SW 1271 (cell line): ENCODE data around the gene PRAMEF5.
"Not testable (repeated sequence)": the region's sequence is repeated elsewhere in the genome, so short reads cannot be mapped to it uniquely, and the experiment has no call there.

Experiments
- DNase-seq, 2 experiments: peaks; one replicate each; lab custom pipeline; 2025; lab: John Stamatoyannopoulos, UW

The PRAMEF5 gene

GRCh38 chr1:13277016-13277415 is 23.0 kb downstream of the PRAMEF5 start:
- DNase-seq: not testable (repeated sequence)

- DNase-seq: not testable (repeated sequence)
These were observed 25.6 kb downstream of the PRAMEF5 start for GRCh38 chr1:13279617-13280016.

DNA sequence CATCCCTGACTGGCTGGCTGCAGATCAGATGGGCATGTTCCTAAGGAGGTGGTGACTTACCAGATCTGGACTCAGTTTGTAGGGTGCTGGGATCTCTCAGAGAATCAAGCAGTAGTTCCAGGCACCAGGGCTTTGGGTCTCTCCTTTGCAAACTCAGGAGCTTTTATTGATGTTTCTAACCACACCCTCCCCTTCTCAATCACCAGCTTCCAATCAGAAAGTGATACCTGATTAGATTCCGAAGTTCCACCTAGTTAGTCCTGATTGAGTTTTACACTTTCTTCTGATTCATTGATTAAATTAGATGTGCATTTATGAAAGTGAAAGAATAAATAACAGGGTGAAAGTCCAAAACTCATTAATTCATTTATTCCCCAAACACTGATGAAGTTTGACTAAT is 31.0 kb downstream of the PRAMEF5 start, which contains the start of gene PRAMEF8:
PRAMEF8 (minus strand) TSS at position 101 of the 400 bp plus-strand sequence. CDS start 1,046 bp downstream, outside the sequence.
- not testable (repeated sequence) for DNase-seq

DNA sequence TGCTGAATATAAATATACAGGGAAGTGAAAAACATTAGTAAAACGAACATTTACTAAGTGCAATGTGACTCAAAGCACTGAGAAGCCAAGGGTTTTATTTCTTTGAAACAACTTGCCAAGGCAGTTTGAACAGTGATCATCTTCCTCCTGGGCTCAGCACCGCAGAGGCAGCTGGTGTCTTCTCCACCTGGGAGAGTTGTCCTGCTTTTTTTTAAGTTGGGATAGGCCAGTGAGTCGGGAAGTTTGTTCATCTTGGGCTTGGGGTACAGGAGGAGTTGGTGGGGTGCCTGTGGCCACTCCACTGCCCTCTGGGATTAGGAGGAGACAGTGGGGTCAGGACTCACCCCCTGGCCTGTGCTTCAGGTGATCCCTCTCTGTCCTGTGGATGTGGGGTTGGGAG is 35.0 kb downstream of the PRAMEF5 start:
- DNase-seq: not testable (repeated sequence)

DNA sequence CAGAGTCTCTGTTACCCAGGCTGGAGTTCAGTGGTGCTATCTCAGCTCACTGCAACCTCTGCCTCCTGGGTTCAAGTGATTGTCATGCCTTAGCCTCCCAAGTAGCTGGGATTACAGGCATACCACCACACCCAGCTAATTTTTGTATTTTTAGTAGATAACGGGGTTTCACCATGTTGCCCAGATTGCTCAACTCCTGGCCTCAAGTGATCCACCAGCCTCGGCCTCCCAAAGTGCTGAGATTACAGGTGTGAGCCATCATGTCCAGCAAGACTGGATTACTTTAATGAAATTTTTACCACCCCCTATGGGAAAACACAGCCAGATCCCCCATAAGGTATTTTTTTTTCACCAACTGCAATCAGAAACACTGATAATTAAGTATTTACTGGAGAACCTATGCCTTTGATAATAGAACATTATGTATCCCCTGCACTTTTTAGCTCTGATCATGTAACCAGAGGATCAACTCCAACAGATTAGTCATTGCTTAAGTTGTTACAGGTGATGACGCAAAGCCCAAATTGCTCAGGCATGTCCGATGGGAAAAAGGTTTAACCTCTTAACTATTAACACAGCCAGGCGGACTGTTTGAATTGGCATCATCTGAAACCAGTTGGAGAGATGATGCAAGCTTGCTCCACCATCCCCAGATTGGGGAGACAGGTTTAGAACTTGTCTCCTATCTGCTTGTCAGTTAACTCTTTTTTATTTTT is 43.4 kb downstream of the PRAMEF5 start:
- not testable (repeated sequence) for DNase-seq

GRCh38 chr1:13298699-13299098 is 44.7 kb downstream of the PRAMEF5 start:
- not testable (repeated sequence) for DNase-seq

DNA sequence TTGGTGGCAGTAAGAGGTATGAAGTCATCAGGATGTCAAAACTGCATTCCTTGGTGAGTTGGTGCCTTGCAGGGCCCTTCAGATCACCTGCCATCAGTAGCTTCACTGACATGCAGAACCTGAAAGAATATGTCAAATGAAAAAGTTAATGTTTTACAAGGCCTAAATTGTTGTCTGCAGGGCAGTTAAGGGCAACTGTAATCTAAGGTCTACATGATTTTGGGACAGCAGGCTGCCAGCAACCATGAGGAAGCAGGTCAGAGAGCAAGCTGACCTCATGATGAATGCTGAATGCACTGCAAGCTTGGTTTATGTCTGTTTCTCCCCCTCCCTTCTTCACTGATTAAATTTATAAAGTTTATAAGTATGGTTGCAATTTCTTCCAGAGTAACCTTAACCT is 48.2 kb downstream of the PRAMEF5 start:
- DNase-seq: not testable (repeated sequence)

DNA sequence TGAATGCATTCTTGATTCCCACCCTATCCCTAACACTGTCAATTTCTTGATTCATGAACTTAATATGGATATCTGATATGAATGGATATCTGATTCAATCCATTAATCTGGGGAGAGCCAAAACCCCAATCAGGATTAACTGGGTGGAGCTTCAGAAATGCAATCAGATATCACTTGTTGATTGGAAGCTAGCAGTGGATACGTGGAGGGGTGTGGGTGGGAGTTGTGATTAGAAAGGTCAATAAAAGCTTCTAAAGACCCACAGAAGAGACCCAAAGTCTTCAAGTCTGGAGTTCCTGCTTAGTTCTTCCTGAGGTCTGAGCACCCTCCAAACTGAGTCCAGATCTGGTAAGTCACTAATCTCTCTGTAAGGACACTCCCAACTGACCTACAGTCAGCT is 49.2 kb downstream of the PRAMEF5 start, which contains the start of gene PRAMEF33:
PRAMEF33 (plus strand) TSS at position 301 of the 400 bp plus-strand sequence. CDS start 2,416 bp downstream, outside the sequence.
- not testable (repeated sequence) for DNase-seq
